Forelimb muscle (tissue), 1 donor: Measurements from ENCODE around the gene AFAP1L2. TPM values are rescaled to one million over a fixed set of nuclear protein-coding genes. Genes with fewer than 3 reads are reported as not detected.
A peak's percentile ranks its signal among the peaks of the same experiment; 100 is the strongest.

Source experiments
- DNase-seq: peaks from one replicate; pipeline ENCODE4 v3.0.0-alpha.2; 2013; ENCODE audit warnings: low read depth
- polyA plus RNA-seq: library from polyadenylated mRNA; unstranded; fragments of 120-200 nt; gene quantifications from one replicate; pipeline ENCODE4 v1.2.1, GENCODE V29; 2013; ENCODE audit not compliant: insufficient read length

Gene AFAP1L2
- polyA plus RNA-seq, 1 donor: 34.0 TPM

GRCh38 chr10:114388275-114388674 lies 16.0 kb downstream of the AFAP1L2 start:
- no peak for DNase-seq

DNA sequence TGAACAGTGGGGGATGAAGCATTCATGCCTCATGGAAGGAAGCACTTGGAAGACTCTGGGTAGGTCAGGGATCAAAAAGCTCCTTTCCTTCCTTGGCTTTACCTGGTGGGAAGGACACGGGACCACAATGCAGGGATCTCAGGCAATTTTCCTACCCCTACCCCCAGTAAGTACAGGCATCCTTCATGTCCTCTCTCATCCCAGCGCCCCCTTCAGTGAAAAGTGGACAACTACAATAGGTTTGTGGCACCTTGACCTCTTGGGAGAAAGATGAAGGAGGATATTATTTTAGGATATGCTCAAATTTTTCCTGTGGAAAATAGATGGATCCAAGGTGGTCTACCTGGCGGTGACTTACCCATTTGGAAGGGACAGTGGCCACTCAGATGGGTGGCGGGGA lies 16.5 kb downstream of the AFAP1L2 start:
- DNase-seq: no peak

- no peak for DNase-seq
Observed at GRCh38 chr10:114386452-114386851, 17.9 kb downstream of the AFAP1L2 start.

DNA sequence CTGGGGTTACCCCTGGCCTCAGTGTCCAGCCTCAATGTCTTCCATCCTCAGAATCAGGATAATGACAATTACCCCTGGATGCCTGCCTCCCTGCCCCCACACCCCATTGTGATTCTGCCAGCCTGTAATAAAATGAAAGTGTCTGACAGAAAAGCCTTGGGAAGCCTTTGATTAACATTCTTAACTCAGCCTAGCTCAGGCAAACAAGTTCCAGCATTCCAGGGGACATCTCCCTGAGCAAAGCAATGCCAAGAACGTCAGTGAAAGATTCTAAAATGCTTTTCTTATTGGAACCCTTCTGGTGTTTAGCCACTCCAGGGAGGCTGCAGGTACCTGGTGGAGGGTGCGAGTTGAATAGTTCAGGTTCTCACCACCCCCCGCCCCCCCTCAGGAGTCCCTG lies 18.7 kb downstream of the AFAP1L2 start:
- DNase-seq: no peak

DNA sequence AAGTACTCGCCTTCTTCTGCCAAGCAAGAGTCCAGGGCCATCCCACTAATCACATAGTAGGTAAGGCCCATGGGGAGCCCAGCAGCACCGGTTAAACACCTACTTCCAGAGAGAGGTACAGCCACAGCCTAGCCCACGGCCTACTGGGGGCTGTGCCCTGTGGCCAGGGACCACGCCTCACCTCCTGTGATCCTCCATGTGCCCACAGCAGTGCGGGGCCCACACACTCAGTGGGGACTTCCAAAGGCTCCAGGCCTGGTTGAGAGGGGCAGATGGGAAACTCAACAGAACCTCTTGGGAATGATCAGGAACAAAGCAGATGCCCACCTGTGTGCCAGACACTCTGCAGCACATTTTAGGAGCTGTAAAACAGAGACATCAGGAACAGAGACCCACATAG lies 19.7 kb downstream of the AFAP1L2 start:
- DNase-seq: no peak

- DNase-seq: no peak
Observed at GRCh38 chr10:114384181-114384580, 20.1 kb downstream of the AFAP1L2 start.

- DNase-seq: no peak
Observed at GRCh38 chr10:114380797-114381196, 23.5 kb downstream of the AFAP1L2 start.

DNA sequence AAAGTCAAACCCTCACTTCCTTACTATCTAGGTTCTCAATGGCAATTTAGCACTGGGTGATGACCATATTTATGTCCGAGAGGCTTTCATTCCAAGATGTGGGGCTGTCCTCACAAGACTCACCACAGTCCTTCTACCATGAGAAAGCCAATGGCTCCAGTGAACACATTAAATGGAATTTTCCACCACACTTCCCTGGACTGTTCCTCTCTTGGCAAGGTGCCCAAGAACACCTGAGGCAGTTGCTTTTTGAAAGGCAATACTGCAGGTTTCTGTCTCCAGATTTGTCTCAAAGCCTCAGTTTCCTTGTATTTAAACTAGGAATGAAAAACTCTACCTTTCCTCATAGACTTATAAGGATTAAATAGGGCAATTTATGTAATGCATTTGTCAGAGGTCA lies 24.2 kb downstream of the AFAP1L2 start:
- no peak for DNase-seq

- DNase-seq: no peak
Observed at GRCh38 chr10:114379631-114380041, 24.7 kb downstream of the AFAP1L2 start.

GRCh38 chr10:114376523-114376922 lies 27.8 kb downstream of the AFAP1L2 start:
- no peak for DNase-seq

GRCh38 chr10:114375047-114375446 lies 29.3 kb downstream of the AFAP1L2 start:
- DNase-seq: no peak

GRCh38 chr10:114374053-114374791 lies 30.1 kb downstream of the AFAP1L2 start:
- peak; percentile 93 for DNase-seq

GRCh38 chr10:114373631-114374030 lies 30.7 kb downstream of the AFAP1L2 start:
- no peak for DNase-seq

DNA sequence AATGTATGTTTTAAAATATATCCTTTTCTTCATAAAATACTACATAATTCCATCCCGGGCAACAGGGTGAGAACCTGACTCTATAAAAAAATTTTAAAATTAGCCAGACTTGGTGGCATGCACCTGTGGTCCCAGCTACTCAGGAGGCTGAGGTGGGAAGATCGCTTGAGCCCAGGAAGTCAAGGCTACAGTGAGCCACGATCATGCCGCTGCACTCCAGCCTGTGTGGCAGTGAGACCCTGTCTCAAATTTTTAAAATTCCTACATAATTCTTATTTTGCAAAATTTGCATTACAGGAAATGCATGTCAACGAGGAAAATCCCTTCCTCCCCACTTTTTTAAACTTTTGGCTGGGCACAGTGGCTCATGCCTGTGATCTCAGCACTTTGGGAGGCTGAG lies 31.3 kb downstream of the AFAP1L2 start:
- no peak for DNase-seq

DNA sequence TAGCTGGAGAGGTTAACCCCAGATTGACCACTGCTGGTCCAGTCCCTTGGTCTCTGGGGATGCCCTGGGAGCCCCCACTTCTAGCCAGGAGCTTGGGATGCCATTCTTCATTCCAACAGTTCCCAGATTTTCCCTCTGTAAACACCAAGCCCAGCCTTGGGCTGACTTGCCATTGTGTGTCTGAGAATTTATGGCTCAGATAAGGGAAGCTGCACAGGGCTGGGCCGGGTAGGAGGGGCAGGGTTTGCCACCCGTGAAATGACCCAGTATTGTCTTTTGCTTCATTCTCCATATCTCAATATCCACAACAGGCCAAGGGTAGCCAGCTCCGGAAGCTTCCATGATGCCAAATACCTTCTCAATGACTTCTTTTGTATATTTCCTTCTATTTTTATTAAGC lies 32.1 kb downstream of the AFAP1L2 start:
- DNase-seq: no peak

DNA sequence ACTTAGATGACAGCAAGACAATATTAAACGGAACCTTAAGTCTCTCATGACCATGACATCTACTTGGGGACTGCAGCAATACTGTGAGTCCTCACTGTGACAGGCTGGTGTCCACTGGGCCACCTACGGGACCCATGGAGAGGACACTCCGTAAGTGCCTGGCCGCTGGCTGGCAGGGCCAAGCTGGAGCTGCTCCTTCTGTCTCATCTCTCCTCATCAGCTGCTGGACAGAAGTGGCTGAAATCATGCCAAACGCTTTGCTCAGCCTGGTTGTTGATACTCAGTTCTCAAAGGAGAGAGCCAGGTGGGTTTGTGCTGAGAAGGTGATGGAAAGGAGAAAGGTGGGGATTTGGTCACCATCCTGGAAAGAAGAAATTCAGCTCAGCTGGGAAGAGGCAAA lies 33.3 kb downstream of the AFAP1L2 start:
- no peak for DNase-seq

GRCh38 chr10:114370199-114370598 lies 34.1 kb downstream of the AFAP1L2 start:
- no peak for DNase-seq

DNA sequence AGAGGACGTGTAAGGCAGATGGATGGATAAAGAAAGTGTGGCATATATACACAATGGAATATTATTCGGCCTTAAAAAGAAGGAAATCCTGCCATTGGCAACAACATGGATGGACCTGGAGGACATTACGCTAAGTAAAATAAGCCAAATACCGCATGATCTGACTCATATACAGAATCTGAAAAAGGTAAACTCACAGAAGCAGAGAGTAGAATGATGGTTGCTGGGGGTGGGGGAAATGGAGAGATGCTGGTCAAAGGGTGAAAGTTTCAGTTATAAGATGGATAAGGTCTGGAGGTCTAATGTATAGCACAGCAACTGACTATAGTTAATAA lies 36.3 kb downstream of the AFAP1L2 start:
- no peak for DNase-seq

- DNase-seq: no peak
Observed at GRCh38 chr10:114367351-114368056, 36.8 kb downstream of the AFAP1L2 start.

DNA sequence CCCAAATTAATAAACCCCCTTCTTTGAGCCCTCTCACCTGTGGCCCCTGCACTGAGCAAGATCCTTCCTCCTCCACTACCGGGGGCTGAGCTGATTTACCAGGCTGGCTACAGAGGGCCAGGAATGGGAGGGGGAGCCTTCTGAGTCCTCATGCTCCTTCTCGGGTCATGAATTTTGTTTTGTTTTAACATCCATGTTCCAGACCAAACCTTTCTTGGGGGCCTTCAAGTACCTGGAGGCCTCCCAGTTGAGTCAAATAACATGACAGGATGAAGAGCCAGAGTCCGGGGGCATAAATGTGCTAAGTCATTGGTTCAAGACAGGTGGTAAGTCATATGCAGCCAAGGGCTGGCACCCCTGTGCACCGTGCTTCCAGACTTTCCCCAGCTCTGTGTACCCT lies 39.6 kb downstream of the AFAP1L2 start:
- DNase-seq: no peak

DNA sequence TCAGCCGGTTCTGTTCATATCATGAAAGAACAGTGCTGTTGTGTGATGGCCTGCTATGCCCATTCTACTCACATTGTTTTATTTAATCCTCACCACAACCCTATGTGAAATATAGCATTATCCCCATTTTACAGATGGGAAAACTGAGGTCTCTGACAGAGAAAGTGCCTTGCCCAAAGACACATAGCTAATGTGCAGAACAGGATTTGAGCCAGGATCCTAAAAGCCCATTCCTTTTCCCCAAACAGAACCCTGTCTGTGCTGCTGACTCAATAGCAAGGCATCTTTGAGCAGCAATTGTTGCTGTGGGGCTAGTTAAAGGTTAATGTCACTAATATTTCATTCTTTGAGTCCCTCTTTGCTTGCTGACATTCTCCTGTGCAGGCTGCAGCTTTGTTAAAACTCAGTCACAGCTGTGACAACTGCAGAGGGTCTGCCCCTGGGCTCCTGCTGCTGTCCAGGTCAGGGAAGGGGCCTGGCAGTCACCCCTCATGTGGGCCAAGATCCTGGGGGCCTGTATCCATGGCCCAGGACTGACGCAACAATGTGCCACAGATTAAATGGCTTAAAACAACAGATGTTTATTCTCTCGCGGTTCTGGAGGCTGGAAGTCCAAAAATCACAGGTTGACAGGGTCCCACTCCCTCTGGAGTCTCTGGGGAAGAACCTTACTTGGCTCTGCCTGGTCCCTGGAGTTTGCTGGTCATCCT lies 40.4 kb downstream of the AFAP1L2 start:
- DNase-seq: no peak

GRCh38 chr10:114362826-114363355 lies 41.4 kb downstream of the AFAP1L2 start:
- DNase-seq: no peak

DNA sequence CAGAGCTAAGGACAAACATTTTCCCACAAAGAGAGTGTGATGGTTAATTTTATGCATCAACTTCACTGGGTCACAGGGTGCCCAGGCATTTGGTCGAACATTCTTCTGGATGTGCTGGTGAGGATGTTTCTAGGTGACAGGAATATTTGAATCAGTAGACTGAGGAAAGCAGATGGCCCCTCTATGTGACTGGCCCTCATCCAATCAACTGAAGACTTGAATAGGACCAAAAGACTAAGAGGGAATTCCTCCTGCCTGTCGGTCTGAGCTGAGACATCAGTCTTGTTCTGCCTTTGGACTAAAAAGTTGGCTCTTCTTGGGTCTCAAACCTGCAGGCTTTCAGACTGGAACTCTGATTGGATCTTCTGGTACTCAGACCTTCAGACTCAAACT lies 44.4 kb downstream of the AFAP1L2 start:
- no peak for DNase-seq
